Fibroblast of gingiva (primary cell): ENCODE results near the gene PDCL2.

Experiments
- DNase-seq: peaks from one replicate; pipeline ENCODE4 v3.0.0-alpha.2; 2011; ENCODE audit warnings: low read depth

PDCL2 gene

DNA sequence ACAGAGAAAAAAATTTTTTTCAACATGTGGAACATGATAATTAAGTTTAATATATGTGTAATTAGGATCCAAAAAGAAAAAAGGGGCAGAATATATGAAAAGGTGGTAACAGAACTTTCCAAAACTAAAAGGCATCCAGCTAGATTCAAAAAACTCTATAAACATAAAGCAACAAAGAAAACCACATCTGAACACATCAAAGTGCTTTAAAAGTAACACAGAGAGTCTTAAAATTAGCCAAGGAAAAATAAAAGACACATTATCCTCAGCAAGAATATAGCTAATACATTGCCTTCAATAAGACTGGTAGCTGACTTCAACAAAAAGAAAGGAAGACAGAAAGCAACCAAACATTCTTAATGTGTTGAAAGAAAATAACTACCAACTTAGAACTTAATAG is 53.5 kb downstream of the PDCL2 start:
- no peak for DNase-seq

DNA sequence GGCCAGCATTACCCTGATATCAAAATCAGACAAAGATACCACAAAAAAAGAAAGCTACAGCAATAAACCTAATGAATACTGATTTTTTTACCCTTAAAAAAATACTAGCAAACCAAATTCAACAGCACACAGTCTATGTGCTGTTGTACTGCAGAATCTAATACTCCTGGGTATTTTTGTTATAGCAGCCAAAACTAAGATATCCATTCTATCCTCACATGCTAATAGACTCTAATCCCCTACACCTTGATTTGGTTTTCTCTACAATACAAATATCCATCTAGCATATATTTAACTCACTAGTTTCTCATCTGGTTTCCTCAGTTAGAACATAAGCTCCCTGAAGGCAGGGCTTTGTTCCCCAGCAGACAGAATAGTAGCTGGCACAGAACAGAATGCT is 57.7 kb downstream of the PDCL2 start:
- no peak for DNase-seq

DNA sequence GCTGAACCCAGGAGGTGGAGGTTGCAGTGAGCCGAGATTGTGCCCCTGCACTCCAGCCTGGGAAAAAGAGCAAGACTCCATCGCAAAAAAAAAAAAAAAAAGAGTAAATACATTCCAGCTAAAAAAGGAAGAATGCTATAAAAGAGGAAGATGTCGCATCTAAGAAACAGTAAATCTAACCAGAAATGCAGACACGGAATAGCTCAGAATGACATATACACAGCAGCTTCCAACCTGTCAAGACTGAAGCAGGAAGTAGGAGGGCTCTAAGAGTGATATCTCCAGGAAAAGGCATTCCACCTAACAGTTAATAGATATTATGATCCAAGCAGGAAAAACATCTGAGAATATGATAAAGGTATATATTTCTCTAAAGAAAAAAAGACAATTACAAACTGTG is 61.4 kb downstream of the PDCL2 start:
- DNase-seq: no peak

DNA sequence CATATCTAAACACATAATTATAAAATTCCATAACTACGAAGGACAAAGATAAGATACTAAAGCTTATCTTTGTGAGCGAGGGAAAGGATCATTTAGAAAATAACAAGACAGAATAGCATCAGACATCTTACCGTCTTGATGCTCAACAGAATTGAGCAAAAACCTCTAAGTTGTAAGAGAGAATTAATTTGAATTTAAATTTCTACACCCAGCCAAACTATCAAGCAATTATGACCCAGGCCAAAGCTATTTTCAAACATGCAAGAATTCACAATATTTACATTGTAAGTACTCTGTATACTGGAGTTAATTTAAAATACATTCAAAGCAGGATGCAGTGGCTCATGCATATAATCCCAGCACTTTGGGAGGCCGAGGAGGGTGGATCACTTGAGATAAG is 61.9 kb downstream of the PDCL2 start:
- DNase-seq: no peak

DNA sequence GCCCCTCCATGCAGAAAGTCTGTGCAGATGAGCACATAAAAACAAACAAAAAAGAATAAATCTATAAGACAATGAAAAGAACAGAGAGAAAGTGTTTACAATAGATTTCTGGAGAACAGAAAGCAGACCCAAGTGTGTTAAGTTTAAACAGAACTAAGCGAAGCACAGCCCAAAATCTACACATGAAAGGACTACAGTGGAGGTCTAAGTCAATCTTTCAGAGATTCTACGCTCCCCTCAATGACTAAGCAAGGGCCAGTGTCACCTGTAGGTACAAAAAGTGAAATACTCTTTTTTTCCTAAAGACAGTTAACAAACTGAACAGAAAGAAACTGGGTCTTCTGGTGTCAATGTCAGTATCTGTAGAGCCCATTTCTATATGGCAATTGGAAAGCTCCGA is 63.6 kb downstream of the PDCL2 start:
- DNase-seq: no peak

DNA sequence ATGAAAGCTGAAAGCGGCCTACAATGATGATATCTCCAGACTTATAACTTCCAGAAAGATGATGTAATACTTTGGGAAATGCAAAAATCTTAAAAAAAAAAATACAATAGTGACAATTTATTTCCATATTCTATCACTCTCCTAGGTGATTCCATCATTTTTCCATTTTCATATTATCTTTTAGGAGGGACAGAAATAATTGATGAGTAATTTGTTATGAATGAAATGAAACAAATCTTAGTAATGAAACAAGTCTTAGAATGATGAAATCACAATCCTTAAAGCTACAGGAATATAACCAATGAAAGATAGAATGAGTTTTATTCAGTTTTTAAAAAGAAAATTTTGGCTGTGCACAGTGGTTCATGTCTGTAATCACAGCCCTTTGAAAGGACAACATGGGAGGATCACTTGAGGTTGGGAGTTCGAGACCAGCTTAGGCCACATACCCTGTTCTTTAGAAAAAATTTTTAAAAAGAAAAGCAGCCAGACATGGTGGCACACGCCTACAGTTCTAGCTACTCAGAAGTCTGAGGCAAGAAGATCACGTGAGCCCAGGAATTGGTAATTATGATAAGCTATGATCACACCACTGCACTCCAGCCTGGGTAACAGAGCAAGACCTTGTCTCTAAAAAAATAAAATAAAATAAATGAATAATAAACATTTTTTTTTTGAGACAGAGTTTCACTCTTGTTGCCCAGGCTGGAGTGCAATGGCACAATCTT is 67.0 kb downstream of the PDCL2 start:
- peak; percentile 4 for DNase-seq

DNA sequence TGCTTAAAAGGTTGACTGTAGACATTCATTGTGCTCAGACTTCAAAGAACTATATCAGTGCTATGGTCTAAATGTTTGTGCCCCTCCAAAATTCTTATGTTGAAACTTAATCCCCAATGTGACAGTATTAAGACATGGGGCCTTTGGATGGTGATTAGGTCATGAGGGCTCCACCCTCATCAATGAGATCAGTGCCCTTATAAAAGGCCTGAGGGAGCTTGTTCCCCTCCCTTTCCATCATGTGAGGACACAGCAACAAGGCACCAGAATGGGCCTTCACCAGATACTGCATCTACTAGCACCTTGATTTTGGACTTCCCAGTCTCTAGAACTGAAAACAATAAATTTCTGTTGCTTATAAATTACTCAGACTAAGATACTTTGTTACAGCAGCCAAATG is 73.6 kb downstream of the PDCL2 start:
- no peak for DNase-seq

DNA sequence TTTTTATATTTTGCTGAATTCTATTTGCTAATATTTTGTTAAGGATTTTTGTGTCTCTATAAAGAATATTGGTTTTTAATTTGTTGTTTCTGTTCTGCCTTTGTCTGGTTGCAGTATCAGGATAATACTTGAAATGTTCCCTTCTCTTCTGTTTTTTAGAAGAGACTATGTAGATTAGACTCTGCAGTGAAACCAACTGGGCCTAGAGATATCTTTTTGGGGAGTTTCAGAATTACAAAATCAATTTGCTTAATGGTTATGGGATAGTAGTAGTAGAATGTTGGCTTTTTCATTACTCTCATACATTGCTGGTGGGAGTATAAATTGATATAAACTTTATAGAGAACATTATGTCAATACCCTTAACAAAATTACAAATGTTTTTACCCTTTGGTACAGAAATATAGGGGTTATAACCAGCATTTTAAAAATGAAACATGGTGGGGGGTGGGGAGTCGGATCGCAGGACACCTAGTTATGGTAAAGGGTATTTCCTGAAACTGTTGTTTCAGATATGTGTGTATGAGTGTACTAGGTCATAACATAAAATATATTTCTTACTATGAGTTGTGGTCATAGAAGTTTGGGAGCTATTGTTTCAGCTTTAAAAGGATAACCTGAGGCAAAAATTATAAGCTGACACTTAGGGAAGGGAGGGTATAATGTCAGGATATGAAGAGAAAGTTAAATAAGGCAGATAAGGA is 74.4 kb downstream of the PDCL2 start:
- no peak for DNase-seq

DNA sequence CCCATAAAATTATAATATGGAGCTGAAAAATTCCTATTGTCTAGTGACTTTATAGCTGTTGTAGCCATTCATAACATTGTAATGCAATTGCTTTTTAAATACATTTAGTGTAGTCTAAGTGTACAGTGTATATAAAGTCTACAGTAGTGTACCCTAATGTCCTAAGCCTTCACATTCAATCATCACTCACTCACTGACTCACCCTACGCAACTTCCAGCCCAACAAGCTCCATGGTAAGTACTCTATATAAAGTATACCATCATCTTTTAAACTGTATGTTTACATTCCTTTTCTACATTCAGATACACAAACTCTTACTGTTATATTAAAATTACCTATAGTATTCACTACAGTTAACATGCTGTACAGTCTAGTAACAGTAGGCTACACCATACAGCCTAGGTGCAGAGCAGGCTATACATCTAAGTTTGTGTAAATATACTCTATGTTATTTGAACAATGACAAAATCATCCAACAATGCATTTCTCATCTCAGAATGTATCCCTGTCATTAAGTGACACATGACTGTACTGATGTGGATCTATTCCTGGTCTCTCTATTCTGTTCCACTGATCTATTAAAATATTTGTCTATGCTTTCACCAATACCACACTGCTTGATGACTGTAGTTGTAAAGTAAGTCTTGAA is 79.0 kb downstream of the PDCL2 start:
- no peak for DNase-seq

DNA sequence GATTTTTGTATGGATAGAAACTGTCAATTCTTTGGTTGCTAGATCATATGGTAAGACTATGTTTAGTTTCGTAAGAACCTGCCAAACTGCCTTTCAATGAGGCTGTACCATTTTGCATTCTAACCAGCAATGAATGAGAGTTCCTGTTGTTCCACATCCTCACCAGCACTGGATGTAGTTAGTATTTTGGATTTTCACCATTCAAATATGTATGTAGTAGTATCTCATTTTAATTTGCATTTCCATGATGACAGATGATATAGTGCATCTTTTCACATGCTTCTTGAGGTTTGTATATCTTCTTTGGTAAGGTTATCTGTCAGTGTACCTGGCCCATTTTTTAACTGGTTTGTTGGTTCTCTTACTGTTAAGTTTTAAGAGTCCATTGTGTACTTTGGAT is 80.0 kb downstream of the PDCL2 start:
- no peak for DNase-seq

DNA sequence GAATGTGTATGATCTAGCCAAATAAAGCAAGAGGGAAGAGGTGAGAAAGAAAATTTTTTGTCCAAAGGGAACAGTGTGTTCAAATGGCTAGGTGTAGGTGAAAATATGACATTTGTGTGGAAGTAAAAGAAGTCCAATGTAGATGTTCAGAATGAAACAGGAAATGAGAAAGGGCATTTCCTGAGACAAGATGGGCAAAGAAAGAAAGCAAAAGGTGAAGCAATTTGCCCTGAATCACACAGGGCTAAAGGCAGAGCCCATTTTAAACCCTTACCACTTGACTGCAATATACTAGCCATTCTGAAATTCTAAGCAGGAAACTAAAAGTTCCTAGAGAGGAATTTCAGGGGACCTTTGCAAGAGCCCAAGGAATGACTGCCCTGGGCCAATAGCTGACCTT is 81.4 kb downstream of the PDCL2 start:
- no peak for DNase-seq

DNA sequence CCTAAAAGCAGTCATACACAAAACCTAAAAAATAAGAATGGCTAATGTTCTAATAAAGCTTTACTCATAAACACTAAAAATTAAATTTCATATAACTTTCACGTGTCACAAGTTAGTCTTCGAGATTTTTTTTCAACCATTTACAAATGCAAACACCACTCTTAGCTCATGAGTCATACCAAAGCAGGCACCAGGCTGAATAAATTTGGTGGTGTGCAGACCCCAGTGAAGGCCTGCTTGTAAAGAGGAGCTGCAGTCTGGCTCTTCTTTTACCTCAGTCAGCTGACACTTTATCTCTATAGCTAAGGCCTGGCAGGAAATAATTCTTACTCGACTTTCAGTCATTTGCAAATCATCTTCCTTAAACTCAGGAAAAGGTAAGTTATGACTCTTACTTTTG is 82.8 kb downstream of the PDCL2 start:
- DNase-seq: no peak

DNA sequence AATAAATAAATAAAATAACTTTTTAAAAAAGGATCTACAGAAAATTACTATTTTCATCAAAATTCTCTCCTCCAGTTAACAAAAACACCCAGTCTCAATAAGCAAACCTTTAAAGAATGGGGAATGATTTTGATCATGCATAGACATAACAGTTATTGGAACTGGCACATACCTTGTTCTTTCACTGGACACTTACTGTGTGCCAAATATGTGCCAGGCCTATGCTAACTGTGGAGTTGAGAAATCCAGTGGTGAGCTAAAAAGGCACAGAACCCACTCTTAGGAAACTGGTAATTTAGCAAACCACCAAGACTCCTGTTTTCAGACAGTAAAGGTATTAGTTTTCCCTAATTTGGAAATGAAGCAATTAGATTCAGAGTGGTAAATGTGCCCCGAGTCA is 84.4 kb downstream of the PDCL2 start:
- DNase-seq: peak; percentile 26
